Keratinocyte (primary cell): ENCODE data around the gene NPFFR2. TPM values are rescaled to one million over a fixed set of nuclear protein-coding genes. Genes with fewer than 3 reads are reported as not detected.

Experiments
- DNase-seq: peaks from one replicate; pipeline ENCODE4 v3.0.0-alpha.2; 2011; ENCODE audit warnings: low read depth, missing footprints, low spot score
- FAIRE-seq: peaks from 2 replicates; lab custom pipeline; 2011; peaks lifted over from hg19 to GRCh38; lab: Jason Lieb, UNC
- H2AFZ ChIP-seq: 2 replicates; pipeline ENCODE4 v1.6.0; 2012; ENCODE audit warnings: low read length, control low read depth, inconsistent platforms; ENCODE audit not compliant: control insufficient read depth
- H3K27ac ChIP-seq: 2 replicates; pipeline ENCODE4 v1.5.1; 2011; ENCODE audit warnings: low read length; ENCODE audit not compliant: control insufficient read depth, insufficient read depth
- H3K27me3 ChIP-seq: 3 replicates; pipeline ENCODE4 v1.6.0; 2011; ENCODE audit warnings: low read length; ENCODE audit not compliant: control insufficient read depth, insufficient read depth; ENCODE audit errors: extremely low read depth
- H3K36me3 ChIP-seq, 2 experiments: 2 replicates in 1 of 2; 3 replicates in 1 of 2; pipeline ENCODE4 v1.5.1; 2011; ENCODE audit warnings: low read length in 2 of 2, mild to moderate bottlenecking in 1 of 2; ENCODE audit not compliant: control insufficient read depth in 2 of 2, insufficient read depth in 2 of 2; ENCODE audit errors: extremely low read depth in 1 of 2
- H3K4me1 ChIP-seq: 3 replicates; pipeline ENCODE4 v1.5.1; 2011; ENCODE audit warnings: low read length; ENCODE audit not compliant: control insufficient read depth, insufficient read depth; ENCODE audit errors: extremely low read depth
- H3K4me2 ChIP-seq: 3 replicates; pipeline ENCODE4 v1.6.0; 2011; ENCODE audit warnings: low read depth, low read length; ENCODE audit not compliant: control insufficient read depth, insufficient read depth; ENCODE audit errors: extremely low read depth
- H3K4me3 ChIP-seq, 3 experiments: fragments of 200-600 bp in 1 of 3; sonication (generic) in 1 of 3; 2 replicates in 2 of 3; 3 replicates in 1 of 3; pipeline ENCODE4 v1.5.1; 2011 to 2016; ENCODE audit warnings: low read length in 3 of 3, mild to moderate bottlenecking in 3 of 3, control low read depth in 2 of 3, inconsistent platforms in 1 of 3, low read depth in 1 of 3, mixed read lengths in 1 of 3, mixed run types in 1 of 3, moderate library complexity in 1 of 3; ENCODE audit not compliant: control insufficient read depth in 2 of 3, insufficient read depth in 2 of 3; ENCODE audit errors: extremely low read depth in 1 of 3
- H3K79me2 ChIP-seq: 2 replicates; pipeline ENCODE4 v1.6.0; 2012; ENCODE audit warnings: low read length; ENCODE audit not compliant: control insufficient read depth, insufficient read depth
- H3K9ac ChIP-seq: 3 replicates; pipeline ENCODE4 v1.6.0; 2011; ENCODE audit warnings: low read length; ENCODE audit not compliant: control insufficient read depth, insufficient read depth; ENCODE audit errors: extremely low read depth
- H3K9me1 ChIP-seq: 3 replicates; pipeline ENCODE4 v1.6.0; 2011; ENCODE audit warnings: low read length; ENCODE audit not compliant: control insufficient read depth, insufficient read depth; ENCODE audit errors: extremely low read depth
- H3K9me3 ChIP-seq: 2 replicates; pipeline ENCODE4 v1.5.1; 2012; ENCODE audit warnings: low read depth, low read length; ENCODE audit not compliant: control insufficient read depth
- H4K20me1 ChIP-seq: 3 replicates; pipeline ENCODE4 v1.6.0; 2011; ENCODE audit warnings: low read length; ENCODE audit not compliant: control insufficient read depth, insufficient read depth; ENCODE audit errors: extremely low read depth
- CTCF ChIP-seq, 3 experiments: IDR thresholded peaks in 1 of 3; conservative IDR thresholded peaks in 1 of 3; optimal IDR thresholded peaks in 1 of 3; 2 replicates in 2 of 3; 3 replicates in 1 of 3; pipeline versions ENCODE3 to v1.5.1; 2011; ENCODE audit warnings: low read length in 3 of 3, mild to moderate bottlenecking in 3 of 3, moderate library complexity in 2 of 3, control low read depth in 1 of 3, inconsistent platforms in 1 of 3; ENCODE audit not compliant: insufficient read depth in 2 of 3; ENCODE audit errors: extremely low read depth in 1 of 3
- EZH2 ChIP-seq: IDR thresholded peaks from one replicate; pipeline ENCODE4 v1.6.1; 2012; ENCODE audit warnings: inconsistent platforms, mild to moderate bottlenecking, low read length, moderate library complexity
- dilution Hi-C: fragments of 300-500 bp; cut with MboI; formaldehyde crosslinking; loops from one replicate; pipeline ENCODE4 v1.7.0; 2020; ENCODE audit warnings: low sequenced_read_pairs; ENCODE audit not compliant: extremely low pct_ligation_motif_present
- polyA plus RNA-seq, 5 experiments: library from polyadenylated mRNA; depleted of rRNA in 3 of 5; stranded (reverse) in 3 of 5; stranded (forward) in 1 of 5; unstranded in 1 of 5; fragments of >200 nt; gene quantifications; 1 replicate in 1 of 5; 2 replicates in 3 of 5; 3 replicates in 1 of 5; pipeline versions ENCODE4 v1.2.1 to v1.2.3, GENCODE V29; 2011 to 2012; ENCODE audit warnings: missing spikeins in 2 of 5, low read depth in 1 of 5, low replicate concordance in 1 of 5

NPFFR2 gene
- polyA plus RNA-seq, 1 donor (not counting 4 experiments of a cell fraction or from before 2014, with no cell fraction given), result not detected

- FAIRE-seq, result no peak
- no peaks in the 10 kb centered on the region for H3K9me1 ChIP-seq
- H3K4me1 ChIP-seq, result no peaks in the 10 kb centered on the region
- no peak for TF ChIP-seq CTCF (optimal IDR thresholded peaks at IDR 0.05 in 1 of 3, IDR thresholded peaks at IDR 0.05 in 1 of 3, conservative IDR thresholded peaks at IDR 0.05 in 1 of 3; ENCODE audit: extremely low read depth in 1 of 3, insufficient read depth in 2 of 3, low read length in 3 of 3)
- TF ChIP-seq EZH2, result no peak
- no peak overlapping the region for H2AFZ ChIP-seq
- H3K4me3 ChIP-seq, result no peak overlapping the region
- H3K4me2 ChIP-seq, result no peak overlapping the region
- no peaks in the 10 kb centered on the region for H3K9me3 ChIP-seq
- no peaks in the 10 kb centered on the region for H3K79me2 ChIP-seq
- H3K9ac ChIP-seq, result no peak overlapping the region
- no peaks in the 10 kb centered on the region for H3K36me3 ChIP-seq
- H3K27me3 ChIP-seq, result no peaks in the 10 kb centered on the region
- DNase-seq, result no peak
- H3K27ac ChIP-seq, result no peak overlapping the region
- dilution Hi-C loops, result no loop called here
- H4K20me1 ChIP-seq, result no peaks in the 10 kb centered on the region
Observed at GRCh38 chr4:72169861-72170260, 138.1 kb downstream of the NPFFR2 start.

GRCh38 chr4:72171761-72172160, 140.0 kb downstream of the NPFFR2 start:
- Histone ChIP-seq H3K4me3 (no peak overlapping the region), H3K27me3 (no peaks in the 10 kb centered on the region), H3K4me1 (no peaks in the 10 kb centered on the region), H3K4me2 (no peak overlapping the region), H3K27ac (no peak overlapping the region), H3K9me3 (no peaks in the 10 kb centered on the region), H3K9me1 (no peaks in the 10 kb centered on the region), H2AFZ (no peak overlapping the region), H4K20me1 (no peaks in the 10 kb centered on the region), H3K79me2 (no peaks in the 10 kb centered on the region), H3K36me3 (no peaks in the 10 kb centered on the region), H3K9ac (no peak overlapping the region)
- no peak for FAIRE-seq
- DNase-seq, result no peak
- no peak for TF ChIP-seq EZH2
- no peak for TF ChIP-seq CTCF (optimal IDR thresholded peaks at IDR 0.05 in 1 of 3, IDR thresholded peaks at IDR 0.05 in 1 of 3, conservative IDR thresholded peaks at IDR 0.05 in 1 of 3; ENCODE audit: extremely low read depth in 1 of 3, insufficient read depth in 2 of 3, low read length in 3 of 3)
- dilution Hi-C loops, result no loop called here
